SKM-1 (cell line): ENCODE measurements around the gene SLC5A10.

Experiments used
- DNase-seq: peaks from one replicate; lab custom pipeline; 2025; ENCODE audit not compliant: unreplicated experiment; lab: John Stamatoyannopoulos, UW

Gene SLC5A10

GRCh38 chr17:18963126-18964017 lies 11.4 kb downstream of the SLC5A10 start:
- DNase-seq, result no peak

GRCh38 chr17:18964018-18964351 lies 12.0 kb downstream of the SLC5A10 start:
- no peak for DNase-seq

GRCh38 chr17:18964550-18964949 lies 12.6 kb downstream of the SLC5A10 start:
- DNase-seq, result no peak

GRCh38 chr17:18965530-18966236 lies 13.7 kb downstream of the SLC5A10 start:
- DNase-seq, result no peak

DNA sequence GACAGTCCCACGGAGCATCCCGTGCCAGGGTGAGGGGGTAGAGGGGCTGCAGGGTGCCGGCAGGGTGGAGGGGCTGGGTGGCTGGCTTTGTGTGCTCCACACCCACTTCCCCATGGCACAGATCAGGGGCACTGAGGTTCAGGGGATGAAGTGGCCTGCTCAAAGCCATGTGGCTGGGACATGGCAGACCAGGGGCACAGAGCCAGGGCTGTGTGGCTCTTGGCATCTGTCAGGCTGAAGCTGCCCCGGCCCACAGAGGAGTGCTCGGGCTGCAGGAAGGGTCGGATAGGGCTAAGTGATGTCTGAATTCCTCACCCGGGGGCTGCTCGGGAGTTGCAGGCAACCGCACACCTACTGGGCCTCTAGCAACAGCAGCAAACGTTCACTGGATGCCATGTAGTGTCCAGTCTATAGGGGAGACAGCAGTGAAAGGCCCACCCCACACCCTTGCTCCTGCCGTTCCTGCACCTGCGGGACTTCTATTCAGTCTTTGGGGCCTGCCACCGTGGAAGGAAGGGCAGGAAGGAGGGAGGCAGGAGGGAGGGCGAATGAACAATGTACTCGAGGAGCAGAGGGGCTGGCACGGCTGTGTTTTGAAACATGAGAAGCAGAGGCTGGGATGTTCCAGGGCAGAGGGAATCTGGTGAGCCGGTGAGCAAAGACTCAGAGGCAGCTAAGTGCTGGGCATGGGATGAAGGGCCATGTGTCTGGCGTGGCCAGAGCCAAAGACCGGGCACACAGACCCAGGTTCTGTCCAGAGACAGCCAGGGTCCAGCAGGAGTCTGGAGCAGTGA lies 15.1 kb downstream of the SLC5A10 start:
- no peak for DNase-seq

DNA sequence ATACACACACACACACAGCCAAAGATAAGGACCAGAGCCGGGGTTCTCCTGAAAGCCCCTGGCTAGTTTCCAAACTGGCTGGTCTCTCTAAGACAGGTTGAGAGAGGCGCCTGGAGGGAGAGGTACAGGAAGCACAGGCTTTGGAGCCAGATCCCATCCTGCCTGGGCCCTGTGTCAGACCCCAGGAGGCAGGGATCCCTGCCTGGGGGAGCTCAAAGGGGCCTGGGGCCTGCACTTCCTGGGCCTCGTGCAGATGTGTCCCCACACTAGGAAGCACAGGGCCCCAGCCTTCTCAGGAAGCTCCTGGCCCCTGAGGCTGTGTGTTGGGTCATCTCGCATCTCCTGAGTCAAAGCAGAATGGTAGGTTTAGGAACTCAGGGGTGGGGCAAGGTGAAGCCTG lies 16.0 kb downstream of the SLC5A10 start:
- DNase-seq, result no peak

DNA sequence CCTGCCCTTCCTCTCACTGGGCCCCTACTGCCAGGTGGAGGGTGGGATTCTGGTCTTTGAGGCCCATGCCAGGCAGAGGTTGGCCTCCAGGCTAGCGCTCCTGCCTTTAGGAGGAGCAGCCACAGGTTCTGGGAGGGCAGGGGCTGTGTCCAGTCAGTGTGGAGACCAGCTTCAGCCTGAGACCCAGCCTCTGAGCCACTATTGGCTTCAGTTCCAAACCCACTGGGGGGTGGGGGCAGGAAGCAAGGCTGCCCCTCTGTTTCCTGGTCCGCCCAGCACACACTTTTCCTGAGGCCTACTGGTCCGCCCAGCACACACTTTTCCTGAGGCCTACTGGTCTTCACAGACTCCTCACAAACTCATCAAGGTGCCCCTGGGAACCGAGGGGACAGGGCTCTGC lies 16.4 kb downstream of the SLC5A10 start:
- no peak for DNase-seq

DNA sequence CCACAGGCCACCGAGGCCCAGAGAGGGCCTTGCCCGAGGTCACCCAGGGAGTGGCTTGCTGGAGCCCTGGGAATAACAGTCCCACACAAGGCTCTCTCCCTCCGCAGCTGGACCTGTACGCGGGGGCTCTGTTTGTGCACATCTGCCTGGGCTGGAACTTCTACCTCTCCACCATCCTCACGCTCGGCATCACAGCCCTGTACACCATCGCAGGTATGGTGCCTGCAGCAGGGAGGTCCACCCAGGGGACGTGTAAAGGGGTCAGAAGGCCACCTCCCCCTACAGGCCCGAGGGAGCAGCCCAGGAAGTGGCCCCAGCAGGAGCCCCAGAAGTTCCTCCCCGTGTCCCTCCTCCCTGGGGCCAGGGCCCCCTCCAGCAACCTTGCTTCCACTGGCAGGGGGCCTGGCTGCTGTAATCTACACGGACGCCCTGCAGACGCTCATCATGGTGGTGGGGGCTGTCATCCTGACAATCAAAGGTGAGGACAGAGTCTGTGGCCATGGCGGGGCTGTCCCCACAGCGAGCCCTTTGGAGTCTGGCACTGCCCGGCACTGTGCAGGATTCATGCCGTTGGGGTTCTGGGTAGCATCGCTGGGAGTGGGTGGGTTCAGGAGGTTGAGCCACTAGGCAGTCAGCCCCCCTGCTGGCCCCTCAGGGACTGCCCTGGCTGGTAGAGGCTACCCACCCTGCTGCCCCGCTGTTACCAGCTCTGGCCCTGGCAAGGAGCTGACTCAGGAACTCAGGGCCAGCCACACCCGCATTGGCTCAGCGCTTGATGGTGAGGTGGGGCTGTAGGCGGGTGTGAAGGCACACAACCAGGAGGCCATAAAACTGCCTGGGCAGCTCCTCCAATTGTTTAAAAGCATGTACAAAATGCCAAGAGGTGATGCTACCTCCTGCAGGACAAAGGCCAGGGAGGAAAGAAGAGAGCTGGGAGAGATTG lies 17.3 kb downstream of the SLC5A10 start:
- no peak for DNase-seq

- DNase-seq, result no peak
Observed at GRCh38 chr17:18970582-18971480, 18.9 kb downstream of the SLC5A10 start.

GRCh38 chr17:18971801-18972200 lies 19.8 kb downstream of the SLC5A10 start:
- no peak for DNase-seq

GRCh38 chr17:18974407-18975149 lies 22.6 kb downstream of the SLC5A10 start:
- DNase-seq, result no peak

- no peak for DNase-seq
Observed at GRCh38 chr17:18975597-18975996, 23.6 kb downstream of the SLC5A10 start.

DNA sequence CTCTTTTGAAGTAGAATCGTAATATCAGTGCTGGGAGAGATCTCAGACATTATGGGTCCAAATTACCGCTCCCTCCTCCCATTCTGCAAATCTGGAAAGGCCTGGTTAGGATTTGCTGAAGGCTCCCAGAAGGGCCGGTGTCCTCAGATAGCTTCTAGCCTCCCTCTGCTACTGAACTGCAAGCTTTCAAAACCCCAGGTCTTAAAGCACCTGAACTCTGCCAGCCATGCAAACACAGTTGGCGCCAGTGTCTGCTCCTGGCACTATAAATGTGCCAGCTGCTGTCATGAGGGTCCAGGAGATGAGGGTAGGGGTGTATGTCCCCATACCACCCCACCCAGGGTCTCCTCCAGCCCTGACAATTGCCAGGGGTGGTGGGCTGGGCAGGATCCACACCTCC lies 24.2 kb downstream of the SLC5A10 start:
- no peak for DNase-seq

DNA sequence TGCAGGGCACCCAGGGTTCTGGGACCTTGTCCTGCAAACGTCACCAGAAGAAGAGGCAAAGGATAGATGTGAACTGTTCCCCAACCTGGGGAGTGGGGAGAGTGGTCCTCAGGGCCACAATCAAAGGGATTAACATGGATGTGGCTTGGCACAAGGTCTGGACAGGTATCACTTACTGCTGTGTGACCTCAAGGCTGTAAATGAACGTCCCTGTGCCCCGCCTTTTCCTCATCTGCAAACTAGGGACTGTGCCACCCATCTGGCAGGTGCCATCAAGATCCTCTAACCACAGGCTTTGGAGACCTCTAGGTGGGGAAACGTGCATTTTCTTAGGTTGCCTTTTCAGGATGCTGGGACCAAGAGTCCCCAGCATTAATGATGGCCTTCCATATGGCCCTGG lies 25.1 kb downstream of the SLC5A10 start:
- no peak for DNase-seq

GRCh38 chr17:18977646-18978045 lies 25.7 kb downstream of the SLC5A10 start:
- DNase-seq, result no peak

DNA sequence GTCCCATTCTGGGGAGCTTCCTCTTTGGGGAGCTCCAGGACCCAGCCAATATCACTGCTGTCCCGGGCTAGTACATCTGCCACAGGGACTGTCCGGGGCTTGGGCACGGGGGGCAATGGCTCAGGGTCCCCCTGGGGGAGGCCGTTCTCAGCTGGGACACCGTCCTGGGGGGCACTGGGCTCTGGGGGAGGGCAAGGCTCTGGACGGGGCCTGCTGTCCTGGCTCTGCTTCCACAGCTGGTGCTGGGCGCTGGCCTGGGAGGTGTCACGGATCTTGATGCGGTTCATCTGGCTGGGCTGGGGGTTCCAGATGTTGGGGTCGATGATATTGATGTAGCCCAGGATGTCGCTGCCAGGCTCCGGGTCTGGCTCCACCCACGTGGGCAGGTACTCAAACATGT lies 26.1 kb downstream of the SLC5A10 start:
- no peak for DNase-seq

- no peak for DNase-seq
Observed at GRCh38 chr17:18978655-18979054, 26.7 kb downstream of the SLC5A10 start.

DNA sequence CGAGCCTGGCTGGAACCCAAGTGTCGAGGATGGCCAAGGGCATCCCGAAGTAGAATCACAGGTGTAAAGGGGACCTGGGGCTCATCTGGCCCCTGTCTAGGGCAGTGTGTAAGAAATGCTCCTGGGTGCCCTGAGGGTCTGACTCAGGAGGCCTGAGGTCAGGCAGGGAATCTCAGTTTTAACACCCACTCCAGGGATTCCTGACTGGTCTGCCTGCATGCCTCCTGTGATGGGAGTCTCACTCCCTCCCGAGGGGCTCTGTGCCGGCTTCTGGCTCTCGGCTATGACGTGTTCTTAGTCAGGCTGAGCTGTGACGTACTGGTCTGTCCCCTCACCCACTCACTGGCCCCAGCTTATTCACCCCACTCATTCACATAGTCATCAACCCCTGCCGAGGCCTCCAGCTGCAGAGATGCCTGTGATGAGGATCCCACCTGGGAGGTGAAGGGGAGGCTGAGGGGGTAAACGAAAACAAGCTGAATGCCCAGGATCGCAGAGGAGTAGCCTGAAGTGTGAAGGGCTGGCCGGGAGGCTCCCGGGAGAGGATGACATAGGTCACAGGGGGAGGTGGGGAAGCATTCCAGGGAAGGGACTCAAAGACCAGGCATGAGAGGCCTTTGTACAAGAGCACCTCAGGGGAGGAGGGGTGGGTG lies 28.8 kb downstream of the SLC5A10 start:
- no peak for DNase-seq

DNA sequence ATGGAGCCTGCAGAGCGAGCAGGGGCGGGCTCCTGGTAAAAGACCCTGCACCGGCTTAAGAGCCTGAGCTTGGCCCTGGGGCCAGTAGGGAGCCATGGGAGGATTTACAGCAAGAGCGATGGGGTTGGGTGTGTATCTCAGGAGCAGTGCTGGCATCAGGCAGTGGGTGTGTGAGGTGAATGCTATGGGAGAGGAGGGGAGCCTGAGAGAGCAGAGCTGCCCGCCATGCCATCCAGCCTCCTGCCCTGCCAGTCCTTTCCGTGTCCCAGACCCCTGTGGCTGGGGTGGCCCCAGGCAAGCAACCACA lies 29.3 kb downstream of the SLC5A10 start:
- DNase-seq, result no peak
